Subcutaneous adipose tissue (tissue), 4 donors: ENCODE data around the gene AP4B1. TPM values are rescaled to one million over a fixed set of nuclear protein-coding genes. Genes with fewer than 3 reads are reported as not detected.

Experiments used
- total RNA-seq, 4 donors: library from RNA; depleted of rRNA; stranded (reverse); fragments of >200 nt; gene quantifications; one replicate each; pipeline ENCODE4 v1.1.0, GENCODE V29; 2016
- TF ChIP-seq, protein P1 (sequence below): fragments of 450-650 bp; IDR thresholded peaks from one replicate; pipeline ENCODE4 v1.5.1; 2016; ENCODE audit warnings: low read depth, mild to moderate bottlenecking, control low read depth, antibody characterized with exemption, moderate library complexity

The AP4B1 gene
- total RNA-seq, 4 donors from 2014 or later = 9.0 to 19.9 (median 13.1) TPM

DNA sequence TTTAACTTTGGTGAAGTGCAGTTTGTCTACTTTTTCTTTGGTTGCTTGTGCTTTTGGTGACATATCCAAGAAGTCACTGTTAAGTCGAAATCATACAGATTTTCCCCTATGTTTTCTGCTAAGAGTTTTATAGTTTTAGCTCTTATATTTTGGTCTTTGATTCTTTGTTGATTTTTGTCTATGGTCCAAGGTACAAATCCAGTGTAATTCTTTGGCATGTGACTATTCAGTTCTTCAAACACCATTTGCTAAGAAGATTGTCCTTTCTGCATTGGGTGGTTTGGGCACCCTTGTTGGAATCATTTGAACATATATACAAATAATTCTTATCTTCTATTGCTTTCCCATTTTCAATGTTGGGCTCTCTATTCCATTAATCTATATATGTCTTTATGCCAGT is 40.7 kb upstream of the AP4B1 start:
- TF ChIP-seq, protein P1, sequence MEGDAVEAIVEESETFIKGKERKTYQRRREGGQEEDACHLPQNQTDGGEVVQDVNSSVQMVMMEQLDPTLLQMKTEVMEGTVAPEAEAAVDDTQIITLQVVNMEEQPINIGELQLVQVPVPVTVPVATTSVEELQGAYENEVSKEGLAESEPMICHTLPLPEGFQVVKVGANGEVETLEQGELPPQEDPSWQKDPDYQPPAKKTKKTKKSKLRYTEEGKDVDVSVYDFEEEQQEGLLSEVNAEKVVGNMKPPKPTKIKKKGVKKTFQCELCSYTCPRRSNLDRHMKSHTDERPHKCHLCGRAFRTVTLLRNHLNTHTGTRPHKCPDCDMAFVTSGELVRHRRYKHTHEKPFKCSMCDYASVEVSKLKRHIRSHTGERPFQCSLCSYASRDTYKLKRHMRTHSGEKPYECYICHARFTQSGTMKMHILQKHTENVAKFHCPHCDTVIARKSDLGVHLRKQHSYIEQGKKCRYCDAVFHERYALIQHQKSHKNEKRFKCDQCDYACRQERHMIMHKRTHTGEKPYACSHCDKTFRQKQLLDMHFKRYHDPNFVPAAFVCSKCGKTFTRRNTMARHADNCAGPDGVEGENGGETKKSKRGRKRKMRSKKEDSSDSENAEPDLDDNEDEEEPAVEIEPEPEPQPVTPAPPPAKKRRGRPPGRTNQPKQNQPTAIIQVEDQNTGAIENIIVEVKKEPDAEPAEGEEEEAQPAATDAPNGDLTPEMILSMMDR = no peak

GRCh38 chr1:113943028-113943811 is 38.6 kb upstream of the AP4B1 start:
- TF ChIP-seq, protein P1 = no peak

- TF ChIP-seq, protein P1 = no peak
Measured at GRCh38 chr1:113942527-113942926, 37.9 kb upstream of the AP4B1 start.

DNA sequence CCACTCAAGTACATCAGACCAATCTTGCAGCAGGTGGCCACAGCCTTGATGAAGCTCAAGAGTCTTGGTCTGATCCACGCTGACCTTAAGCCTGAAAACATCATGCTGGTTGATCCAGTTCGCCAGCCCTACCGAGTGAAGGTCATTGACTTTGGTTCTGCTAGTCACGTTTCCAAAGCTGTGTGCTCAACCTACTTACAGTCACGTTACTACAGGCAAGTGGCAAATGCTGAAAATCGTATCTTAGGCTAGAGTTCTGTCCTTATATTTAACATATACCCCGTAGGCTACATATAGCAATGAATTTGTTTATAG is 36.6 kb upstream of the AP4B1 start:
- TF ChIP-seq, protein P1 = no peak

DNA sequence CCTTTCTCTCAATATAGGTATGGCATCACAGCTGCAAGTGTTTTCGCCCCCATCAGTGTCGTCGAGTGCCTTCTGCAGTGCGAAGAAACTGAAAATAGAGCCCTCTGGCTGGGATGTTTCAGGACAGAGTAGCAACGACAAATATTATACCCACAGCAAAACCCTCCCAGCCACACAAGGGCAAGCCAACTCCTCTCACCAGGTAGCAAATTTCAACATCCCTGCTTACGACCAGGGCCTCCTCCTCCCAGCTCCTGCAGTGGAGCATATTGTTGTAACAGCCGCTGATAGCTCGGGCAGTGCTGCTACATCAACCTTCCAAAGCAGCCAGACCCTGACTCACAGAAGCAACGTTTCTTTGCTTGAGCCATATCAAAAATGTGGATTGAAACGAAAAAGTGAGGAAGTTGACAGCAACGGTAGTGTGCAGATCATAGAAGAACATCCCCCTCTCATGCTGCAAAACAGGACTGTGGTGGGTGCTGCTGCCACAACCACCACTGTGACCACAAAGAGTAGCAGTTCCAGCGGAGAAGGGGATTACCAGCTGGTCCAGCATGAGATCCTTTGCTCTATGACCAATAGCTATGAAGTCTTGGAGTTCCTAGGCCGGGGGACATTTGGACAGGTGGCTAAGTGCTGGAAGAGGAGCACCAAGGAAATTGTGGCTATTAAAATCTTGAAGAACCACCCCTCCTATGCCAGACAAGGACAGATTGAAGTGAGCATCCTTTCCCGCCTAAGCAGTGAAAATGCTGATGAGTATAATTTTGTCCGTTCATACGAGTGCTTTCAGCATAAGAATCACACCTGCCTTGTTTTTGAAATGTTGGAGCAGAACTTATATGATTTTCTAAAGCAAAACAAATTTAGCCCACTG is 36.0 kb upstream of the AP4B1 start:
- TF ChIP-seq, protein P1 = no peak

GRCh38 chr1:113938192-113938591 is 33.6 kb upstream of the AP4B1 start:
- TF ChIP-seq, protein P1 = no peak

DNA sequence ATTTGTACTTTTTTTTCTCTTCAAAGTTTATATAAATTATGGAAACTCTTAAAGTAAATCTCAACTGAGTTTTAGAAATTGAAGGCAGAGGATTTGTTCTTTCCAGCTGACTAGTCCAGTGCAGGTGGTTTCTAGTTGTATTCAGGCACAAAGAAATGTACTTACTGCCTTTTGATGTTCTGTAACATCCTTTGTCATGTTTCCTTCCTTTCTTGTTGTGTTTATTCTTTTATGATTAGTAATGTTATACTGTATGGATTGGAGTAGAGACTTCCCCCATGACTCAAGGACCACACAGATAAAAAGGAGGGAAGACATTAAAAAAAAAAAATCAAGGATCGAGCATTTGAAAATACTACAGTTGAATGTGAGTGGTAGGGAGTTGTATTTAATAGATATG is 32.5 kb upstream of the AP4B1 start:
- TF ChIP-seq, protein P1 = no peak
